Caki2 (cell line): Measurements from ENCODE around the gene PAX6. TPM values are rescaled to one million over a fixed set of nuclear protein-coding genes. Genes with fewer than 3 reads are reported as not detected.
"Not testable (repeated sequence)": the region's sequence is repeated elsewhere in the genome, so short reads cannot be mapped to it uniquely, and the experiment has no call there.

ENCODE experiments used
- DNase-seq: peaks from one replicate; pipeline ENCODE4 v3.0.0-alpha.2; 2015; ENCODE audit warnings: low read depth
- in situ Hi-C: cut with HindIII; loops from 2 replicates; pipeline ENCODE4 v1.10.0; 2016; ENCODE audit warnings: low sequenced_read_pairs, low pct_unique_long_range_greater_than_20kb, mixed read lengths
- total RNA-seq: library from RNA; depleted of rRNA; stranded (reverse); fragments of >200 nt; shearing (Covaris generic); gene quantifications from 2 replicates; pipeline ENCODE4 v1.2.3, GENCODE V29; 2014; ENCODE audit warnings: low replicate concordance

PAX6 gene
- total RNA-seq, 1 experiment from 2014 or later = 0.27 TPM

DNA sequence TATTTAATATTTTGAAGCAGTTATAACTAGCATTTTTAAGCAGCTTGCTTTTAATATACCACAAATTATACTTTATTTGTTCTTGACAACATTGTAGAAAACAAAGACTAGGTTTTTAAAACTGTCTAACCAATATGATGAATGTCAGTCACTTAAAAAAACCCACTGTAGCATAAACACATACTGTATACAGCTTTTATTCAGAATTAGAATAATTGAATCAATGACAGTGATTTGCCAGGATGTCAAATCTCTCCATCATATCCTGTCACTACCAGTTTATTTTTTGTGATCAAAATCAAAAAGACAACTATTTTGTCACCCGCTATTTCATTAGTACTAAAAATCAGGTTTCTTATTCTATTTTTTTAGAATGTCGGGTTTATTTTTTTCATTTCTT lies 26.5 kb downstream of the PAX6 start:
- no peak for DNase-seq
- in situ Hi-C loops = no loop called here

DNA sequence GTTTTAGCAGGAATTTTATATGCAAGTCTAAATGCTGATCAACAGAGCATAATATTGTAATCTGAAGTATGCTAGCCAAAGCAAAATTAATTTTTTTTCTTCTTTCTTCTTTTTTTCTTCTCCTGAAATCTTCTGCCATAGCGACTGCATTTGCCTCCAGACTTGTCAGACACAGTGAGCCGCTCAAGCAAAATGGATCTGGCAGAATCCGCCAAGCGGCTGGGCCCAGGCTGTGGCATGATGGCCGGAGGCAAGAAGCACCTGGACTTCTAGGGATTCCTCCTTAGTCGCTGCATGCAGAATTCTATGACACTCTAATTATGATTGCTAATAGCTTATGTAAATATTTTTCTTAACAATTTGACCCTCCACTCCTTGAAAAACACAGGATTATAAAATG lies 27.9 kb downstream of the PAX6 start:
- in situ Hi-C loops = no loop called here
- no peak for DNase-seq

DNA sequence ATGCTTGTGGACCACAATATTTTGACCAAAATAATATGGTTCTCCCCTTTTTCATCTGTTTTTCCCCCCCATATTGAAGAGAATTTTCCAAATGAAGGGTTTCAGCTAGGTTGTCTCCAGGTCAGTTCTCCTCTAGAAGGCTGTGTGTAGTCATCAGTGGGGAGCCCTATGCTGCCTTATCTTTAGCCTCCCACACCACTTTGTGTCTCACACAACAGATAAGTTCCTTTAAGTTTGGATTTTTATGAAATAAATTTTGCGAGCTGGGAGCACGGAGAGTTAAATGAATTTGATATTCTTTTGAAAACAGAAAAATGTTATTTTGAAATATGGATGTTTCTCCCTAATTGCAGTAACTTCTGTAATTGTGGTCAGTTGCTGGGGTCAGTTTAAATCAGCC lies 28.9 kb downstream of the PAX6 start:
- in situ Hi-C loops = no loop called here
- no peak for DNase-seq

DNA sequence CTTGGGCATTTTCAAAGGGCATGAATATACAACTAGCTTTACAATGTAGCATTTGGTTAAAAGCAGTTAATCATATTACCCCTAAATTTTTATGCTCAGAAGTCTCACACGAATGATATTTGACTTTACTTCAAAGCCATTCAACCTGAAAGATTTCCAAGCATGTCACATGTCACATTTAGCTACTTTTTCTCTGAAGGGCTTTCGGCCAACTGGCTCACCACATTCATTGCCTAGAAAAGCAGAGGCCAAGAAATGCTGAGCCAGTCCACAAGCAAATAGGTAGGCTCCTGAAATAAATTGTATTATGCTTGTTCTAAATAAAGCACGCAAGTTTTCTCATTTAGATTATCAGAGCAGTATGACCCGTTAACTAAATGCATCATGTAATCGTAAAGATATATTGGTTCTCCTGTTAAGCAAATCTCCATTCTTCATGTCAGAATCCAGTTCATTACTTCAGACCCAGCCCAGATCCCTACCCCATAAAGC lies 30.6 kb downstream of the PAX6 start:
- in situ Hi-C loops = no loop called here
- no peak for DNase-seq

DNA sequence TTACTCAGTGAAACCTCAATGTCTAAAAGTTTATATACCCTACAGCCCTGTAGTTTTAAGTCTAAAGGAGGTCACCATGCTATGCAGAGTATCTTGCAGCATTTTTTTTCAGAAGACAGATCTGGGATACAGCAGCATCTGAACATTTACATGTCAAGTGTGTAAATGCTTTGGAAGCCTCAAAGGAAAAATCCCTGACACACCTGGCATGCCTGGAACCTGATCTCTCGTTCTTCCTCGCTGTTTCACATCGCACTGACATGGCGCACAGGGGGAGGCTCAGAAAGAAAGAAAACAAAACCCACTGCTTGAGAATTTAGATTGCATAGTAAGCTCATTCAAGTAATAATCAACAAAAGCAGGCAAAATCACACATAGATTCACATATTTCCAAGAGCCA lies 31.0 kb downstream of the PAX6 start:
- no peak for DNase-seq
- in situ Hi-C loops = no loop called here

DNA sequence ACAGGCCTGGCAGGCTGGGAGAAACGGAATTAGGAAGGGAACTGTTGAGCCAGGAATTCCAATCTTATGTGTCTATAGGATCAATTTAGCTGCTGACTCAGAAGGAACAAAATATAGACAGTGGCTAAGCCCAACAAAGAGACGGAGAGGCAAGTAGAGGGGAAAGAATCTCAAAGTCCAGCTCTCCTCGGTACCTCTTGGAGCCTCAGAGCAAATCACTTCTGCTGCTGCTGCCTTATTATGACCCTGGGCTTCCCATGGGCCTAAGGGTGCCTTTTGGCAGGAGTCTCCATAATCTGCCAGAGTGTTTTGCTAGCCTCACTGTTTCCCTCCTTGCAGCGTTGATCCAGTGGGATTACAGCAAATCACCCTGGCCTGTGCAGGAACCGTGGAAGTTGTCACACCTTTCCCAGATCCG lies 31.7 kb downstream of the PAX6 start:
- no peak for DNase-seq
- in situ Hi-C loops = no loop called here

DNA sequence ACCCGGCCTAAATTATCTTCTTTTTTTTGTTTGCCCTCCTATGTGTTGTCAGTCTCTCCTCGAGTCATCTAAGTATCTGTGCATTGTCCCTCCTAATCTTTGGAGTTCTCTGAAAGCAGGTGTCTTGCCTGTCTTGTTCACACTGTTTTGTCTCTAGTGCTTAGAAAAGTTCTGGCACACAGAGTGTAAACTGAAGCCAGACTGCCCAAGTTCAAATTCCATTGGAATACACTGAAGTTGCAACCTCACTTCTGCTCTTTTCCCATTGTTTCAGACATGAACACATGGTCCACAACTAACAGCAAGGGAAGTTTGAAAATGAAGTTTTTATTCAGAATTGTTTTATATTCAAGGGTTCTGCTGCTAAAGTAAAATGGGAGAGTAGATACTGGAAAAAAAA lies 38.7 kb downstream of the PAX6 start:
- no peak for DNase-seq
- in situ Hi-C loops = no loop called here

- no peak for DNase-seq
- in situ Hi-C loops = no loop called here
These were observed 41.0 kb downstream of the PAX6 start for GRCh38 chr11:31770011-31770700.

DNA sequence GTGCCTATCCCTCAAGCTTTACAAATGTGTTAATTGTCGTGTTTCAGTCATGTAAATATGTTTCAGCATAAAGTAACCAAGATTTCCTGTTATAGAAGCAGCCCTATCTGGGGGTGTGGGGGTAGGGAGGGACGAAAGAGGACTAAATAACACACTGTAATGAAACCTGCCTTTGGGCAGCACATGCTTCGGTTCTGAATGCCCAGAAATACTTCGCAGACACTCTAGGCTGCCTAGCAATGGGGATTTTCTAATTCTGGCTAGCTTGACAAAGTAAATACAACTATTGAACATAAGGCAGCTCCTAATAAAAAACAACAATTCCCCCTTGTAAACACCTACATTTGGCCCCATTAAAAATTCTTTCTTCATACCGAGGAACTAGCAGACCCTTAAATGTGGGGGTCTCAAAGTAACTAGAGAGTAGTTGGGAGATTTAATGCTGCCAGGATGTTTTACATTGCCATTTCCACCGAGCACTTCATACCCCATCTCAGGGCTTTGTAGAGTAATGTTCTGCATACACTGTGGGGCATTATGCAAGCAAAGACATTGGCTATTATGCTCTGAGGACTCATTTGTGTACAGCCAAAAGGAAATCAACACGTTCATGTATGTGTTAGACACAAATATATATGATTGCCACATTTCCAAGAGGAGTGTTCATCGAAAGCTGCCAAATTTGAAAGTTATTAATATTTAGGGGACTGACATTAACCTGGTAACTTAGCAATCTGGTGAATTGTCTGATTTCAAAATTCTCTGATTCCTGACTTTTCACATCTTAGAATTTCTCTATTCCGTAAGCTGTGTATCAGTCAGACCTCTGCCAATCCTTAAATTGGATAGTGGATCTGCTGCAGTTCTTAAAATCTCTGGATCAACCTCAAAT lies 42.1 kb downstream of the PAX6 start:
- in situ Hi-C loops = no loop called here
- no peak for DNase-seq

DNA sequence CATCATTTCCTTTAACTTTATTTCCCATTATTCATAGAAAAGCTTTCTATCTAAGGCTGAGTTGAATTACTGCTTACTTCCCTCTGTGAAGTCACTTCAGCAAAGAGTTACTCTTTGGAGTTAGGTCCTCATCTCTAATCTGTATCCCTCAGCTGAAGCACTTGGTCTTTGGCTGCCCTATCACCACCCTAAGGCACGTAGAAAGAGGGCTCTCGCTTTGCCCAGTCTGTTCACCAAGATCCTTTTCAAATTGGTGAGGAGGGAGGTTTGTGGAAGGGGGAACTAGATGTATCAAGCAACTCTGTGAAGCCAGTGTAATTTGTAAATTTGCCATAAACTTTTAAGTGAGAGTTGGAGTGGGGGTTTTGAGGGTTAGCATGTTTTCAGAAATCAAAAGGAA lies 43.4 kb downstream of the PAX6 start:
- no peak for DNase-seq
- in situ Hi-C loops = no loop called here

GRCh38 chr11:31767066-31767465 lies 44.1 kb downstream of the PAX6 start:
- no peak for DNase-seq
- in situ Hi-C loops = no loop called here

DNA sequence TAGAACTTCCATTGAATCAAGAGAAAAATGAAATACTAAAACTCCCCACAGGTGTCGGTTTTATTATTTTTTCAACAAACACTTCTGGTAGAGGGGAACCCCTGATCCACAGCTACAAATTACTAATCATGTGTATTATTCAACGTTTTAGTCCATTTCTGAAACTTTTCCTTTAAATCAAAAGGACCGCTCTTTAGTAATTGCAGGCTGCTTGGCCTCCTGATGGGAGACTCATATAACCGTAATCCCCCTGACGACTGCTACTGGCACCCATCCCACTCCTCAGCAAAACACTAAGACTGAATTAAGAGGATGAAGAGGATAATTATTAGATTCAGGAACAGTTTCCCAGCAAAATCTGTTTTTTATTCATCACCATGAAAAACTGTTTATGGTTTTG lies 46.4 kb downstream of the PAX6 start:
- no peak for DNase-seq
- in situ Hi-C loops = no loop called here

DNA sequence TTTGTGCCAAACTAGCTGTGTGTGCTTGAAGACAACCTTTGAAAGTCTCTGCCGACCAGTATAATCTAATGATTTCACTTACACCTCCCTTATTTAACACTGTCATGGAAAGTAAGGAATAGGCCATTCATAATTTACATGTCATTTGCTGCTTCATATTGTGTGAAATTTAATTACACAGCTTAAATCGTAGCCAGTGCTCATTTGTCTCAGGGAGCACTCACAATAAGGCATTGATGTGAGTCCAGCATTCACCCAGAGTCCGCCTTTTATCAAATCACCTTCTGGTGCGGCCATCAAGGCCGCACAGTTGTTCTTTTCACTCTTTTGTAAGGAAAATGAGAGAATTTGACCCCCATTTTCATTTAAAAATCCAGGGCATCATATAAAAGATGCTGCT lies 46.9 kb downstream of the PAX6 start:
- in situ Hi-C loops = no loop called here
- no peak for DNase-seq

- no peak for DNase-seq
- in situ Hi-C loops = no loop called here
These were observed 47.8 kb downstream of the PAX6 start for GRCh38 chr11:31763296-31763695.

DNA sequence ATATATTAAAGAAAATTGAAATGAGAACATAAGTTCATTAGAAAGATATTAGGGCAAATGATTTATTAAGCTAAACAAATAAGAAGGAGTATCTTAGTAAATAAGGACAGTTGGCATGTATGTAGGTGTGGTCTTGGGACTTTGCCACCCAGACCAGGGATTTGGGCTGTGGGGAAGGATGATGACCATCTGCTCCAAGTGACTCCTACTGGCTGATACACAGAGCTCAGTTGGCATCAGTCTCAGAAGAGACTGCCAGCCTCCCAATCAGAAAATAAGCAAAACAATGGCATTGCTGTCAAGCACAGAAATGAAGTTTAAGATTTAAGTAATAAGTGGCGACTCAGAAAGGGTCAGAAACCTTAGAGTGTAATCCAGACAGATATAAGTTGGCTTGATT lies 49.5 kb downstream of the PAX6 start:
- no peak for DNase-seq
- in situ Hi-C loops = no loop called here

DNA sequence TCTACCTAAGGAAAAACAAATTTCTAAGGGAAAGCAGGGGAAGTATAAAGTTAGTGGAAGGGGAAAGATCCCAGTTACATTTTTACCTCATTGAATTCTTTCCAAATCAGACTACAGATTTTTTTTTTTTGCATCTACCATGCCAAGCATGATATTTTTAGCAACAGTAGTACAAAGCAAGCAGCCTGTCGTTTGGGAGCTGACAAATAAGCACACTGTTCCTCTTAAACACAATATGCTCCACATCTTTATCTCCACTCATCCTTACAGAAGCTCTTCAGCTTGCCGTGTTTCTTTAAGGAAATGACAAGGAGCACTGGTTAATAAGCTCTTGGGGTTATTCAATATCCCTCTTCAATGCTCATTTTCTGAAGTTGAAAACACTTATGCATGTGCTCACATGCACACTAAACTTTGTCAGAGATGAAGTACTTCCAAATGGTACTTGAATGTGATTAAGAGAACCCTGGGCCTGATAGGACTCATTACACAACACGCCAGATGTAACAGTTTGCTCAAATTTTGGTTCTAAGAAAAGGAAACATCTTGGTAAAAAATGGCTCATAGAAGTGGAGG lies 53.8 kb downstream of the PAX6 start:
- no peak for DNase-seq
- in situ Hi-C loops = no loop called here

GRCh38 chr11:31747581-31747980 lies 63.5 kb downstream of the PAX6 start:
- no peak for DNase-seq
- in situ Hi-C loops = no loop called here

DNA sequence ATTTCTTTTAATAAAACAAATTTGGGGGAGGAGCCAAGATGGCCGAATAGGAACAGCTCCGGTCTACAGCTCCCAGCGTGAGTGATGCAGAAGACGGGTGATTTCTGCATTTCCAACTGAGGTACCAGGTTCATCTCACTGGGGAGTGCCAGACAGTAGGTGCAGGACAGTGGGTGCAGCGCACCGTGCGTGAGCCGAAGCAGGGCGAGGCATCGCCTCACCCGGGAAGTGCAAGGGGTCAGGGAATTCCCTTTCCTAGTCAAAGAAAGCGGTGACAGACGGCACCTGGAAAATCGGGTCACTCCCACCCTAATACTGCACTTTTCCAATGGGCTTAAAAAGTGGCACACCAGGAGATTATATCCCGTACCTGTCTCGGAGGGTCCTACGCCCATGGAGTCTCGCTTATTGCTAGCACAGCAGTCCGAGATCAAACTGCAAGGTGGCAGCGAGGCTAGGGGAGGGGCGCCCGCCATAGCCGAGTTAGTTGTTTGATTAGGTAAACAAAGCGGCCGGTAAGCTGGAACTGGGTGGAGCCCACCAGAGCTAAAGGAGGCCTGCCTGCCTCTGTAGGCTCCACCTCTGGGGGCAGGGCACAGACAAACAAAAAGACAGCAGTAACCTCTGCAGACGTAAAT lies 70.3 kb downstream of the PAX6 start:
- in situ Hi-C loops, DNase-seq: not testable (repeated sequence)

GRCh38 chr11:31740131-31740530 lies 71.0 kb downstream of the PAX6 start:
- in situ Hi-C loops = no loop called here
- DNase-seq = no peak
